ENCODE results near the gene COL9A2.
"Not testable (repeated sequence)": the region's sequence is repeated elsewhere in the genome, so short reads cannot be mapped to it uniquely, and the experiment has no call there.

Gene COL9A2

GRCh38 chr1:40316595-40317393 lies at the start of gene COL9A2:
COL9A2 (minus strand) TSS chr1:40317286; CDS start chr1:40317197, 89 bp downstream.
- DNase-seq (ENCODE audit: low read depth) = peak; percentile 50

DNA sequence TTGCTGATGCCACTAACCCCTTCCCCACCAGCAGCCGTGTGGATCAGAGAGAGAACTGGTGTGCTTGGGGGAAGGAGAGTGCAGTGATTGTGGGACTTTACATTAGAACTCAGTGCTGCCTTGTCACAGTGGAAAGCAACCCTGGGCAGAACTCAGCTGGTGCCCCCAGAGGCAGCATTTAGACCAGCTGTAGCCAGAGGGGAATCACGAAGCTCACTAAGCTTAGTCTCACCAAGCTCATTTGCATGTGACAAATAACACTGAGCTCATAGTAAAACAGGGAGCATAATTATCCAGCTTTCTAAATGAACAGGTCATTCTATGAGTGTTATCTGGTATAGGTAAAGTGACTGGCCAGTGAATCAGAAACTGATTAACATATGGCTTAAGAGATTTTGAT lies 46.6 kb upstream of the COL9A2 start:
- no peak for DNase-seq (ENCODE audit: low read depth)

GRCh38 chr1:40362699-40363098 lies 45.6 kb upstream of the COL9A2 start:
- DNase-seq (ENCODE audit: low read depth) = no peak

DNA sequence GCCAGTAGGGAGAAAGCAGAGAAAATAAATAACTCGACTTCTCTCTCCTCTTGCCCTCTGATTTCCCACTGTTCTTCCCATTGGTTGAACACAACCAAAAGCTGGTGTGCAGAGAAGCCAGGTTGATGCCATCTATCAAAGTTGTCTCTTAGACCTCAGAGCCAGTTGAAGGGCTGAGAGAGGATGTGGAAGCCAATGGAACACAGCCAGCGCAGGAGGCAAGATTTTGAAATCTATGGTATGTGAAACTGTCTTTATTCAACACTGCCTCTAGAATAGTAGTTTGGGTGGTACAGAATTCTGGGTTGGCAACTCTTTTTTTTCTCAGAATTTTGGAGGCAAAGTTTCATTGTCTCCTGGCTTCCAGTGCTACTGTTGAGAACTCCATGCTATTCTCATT lies 45.1 kb upstream of the COL9A2 start:
- DNase-seq (ENCODE audit: low read depth) = no peak

DNA sequence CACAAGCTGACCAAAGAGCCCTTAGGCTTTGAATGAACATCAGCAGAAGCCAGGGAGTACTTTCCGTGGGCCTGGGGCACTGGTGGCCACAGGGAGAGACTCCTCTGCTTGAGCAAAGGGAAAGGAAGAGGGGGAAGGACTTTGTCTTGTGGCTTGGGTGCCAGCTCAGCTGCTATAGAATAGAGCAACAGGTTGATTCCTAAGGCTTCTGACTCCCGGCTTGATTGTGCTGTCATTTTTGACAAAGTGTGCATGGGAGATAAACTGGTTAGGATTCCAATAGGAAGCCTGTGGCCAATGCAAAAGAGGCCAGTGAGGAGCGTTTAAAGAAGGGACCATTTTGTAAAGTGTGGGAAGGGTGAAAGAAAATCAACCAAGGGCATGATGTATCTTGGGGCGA lies 44.6 kb upstream of the COL9A2 start:
- DNase-seq (ENCODE audit: low read depth) = no peak

DNA sequence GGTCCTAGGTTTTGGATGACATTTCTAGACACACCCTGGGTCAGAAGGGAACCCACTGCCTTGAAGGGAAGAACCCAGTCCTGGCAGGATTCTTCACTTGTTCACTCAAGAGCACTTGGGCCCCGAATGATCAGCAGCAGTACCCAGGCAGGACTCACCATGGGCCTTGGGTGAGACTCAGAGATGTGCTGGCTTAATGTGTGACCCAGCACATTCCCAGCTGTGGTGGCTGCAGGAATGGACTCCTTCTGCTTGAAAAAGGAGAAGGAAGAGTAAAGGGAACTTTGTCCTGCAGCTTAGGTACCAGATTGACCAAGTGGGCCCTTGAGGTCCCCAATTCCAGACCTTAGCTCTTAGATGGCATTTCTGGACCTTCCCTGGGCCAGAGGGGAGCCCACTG lies 44.1 kb upstream of the COL9A2 start:
- no peak for DNase-seq (ENCODE audit: low read depth)

GRCh38 chr1:40360631-40361030 lies 43.5 kb upstream of the COL9A2 start:
- DNase-seq (ENCODE audit: low read depth) = no peak

DNA sequence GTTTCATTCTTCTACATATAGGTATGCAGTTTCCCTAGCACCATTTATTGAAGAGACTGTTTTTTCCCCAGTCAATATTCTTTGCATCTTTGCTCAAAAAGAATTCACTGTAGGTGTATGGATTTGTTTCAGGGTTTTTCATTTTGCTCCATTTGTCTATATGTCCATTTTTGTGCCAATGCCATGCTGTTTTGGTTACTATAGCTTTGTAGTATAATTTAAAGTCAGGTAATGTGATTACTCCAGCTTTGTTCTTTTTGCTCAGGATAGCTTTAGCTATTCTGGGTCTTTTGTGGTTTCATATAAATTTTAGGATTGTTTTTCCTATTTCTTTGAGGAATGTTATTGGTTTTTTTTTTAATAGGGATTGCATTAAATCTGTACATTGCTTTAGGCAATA lies 40.5 kb upstream of the COL9A2 start:
- no peak for DNase-seq (ENCODE audit: low read depth)

DNA sequence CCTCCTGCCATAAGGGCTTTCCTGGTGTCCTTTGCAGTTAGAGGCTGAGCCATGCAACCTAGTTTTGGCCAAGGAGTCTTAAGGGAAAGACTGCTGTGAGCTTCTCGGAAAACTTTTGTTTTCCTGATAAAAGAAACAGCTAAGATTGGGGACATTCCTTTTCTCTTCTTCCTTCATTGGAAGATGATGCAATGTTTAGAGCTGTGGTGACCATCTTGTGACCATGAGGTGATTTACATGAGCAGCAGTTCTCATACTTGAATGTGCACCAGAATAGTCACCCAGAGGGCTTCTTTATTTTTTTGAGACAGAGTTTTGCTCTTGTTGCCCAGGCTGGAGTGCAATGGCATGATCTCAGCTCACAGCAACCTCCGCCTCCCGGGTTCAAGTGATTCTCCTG lies 36.0 kb upstream of the COL9A2 start:
- DNase-seq (ENCODE audit: low read depth) = no peak

- DNase-seq (ENCODE audit: low read depth) = no peak
Observed at GRCh38 chr1:40352126-40352525, 35.0 kb upstream of the COL9A2 start.

DNA sequence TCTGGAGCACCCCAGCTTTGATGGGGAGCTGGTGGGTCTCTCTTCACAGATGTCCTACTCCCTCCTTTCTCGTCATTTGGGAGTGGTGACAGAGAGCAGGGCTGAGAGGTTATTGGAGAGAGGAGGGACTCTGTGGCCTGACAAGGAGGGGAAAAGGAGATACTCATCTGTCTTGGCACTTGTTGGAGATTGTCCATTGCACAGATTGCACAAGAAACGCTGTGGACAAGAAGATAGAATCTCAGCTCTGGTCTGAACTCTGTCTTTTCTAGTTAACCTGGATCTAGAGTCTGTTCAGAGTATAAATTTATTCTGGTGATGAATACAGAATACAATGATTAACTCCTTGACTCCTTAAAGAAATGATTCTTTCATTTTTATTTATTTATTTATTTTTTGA lies 34.0 kb upstream of the COL9A2 start:
- DNase-seq (ENCODE audit: low read depth) = no peak

DNA sequence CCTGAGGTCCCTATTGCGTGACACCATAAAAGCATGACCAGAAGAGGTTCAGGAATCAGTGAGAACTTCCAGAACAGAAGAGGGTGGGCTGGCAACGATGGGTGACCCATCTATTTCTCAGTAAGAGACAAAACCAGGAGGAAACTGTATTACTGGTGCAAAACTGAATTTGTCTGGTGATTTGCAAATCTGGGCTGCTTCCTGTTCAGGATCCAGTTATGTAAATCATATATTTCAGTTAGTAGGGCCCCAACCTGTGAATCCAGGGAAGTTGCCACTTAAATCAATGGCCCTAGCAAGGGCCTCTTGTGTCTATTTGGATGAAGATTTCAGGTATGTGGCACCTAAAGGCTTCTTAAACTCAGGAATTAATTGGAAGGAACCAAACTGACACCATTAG lies 33.3 kb upstream of the COL9A2 start:
- no peak for DNase-seq (ENCODE audit: low read depth)

GRCh38 chr1:40344597-40344996 lies 27.5 kb upstream of the COL9A2 start:
- DNase-seq (ENCODE audit: low read depth) = no peak

DNA sequence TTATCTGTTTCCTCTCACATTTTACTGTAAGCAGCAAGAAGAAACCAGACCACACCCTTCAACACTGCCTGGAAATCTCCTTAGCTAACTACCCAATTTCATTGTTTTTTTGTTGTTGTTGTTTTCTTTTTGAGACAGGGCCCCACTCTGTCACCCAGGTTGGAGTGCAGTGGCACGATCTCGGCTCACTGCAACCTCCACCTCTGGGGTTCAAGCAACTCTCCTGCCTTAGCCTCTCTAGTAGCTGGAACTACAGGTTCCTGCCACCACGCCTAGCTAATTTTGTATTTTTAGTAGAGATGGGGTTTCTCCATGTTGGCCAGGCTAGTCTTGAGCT lies 25.3 kb upstream of the COL9A2 start:
- not testable (repeated sequence) for DNase-seq (ENCODE audit: low read depth)

DNA sequence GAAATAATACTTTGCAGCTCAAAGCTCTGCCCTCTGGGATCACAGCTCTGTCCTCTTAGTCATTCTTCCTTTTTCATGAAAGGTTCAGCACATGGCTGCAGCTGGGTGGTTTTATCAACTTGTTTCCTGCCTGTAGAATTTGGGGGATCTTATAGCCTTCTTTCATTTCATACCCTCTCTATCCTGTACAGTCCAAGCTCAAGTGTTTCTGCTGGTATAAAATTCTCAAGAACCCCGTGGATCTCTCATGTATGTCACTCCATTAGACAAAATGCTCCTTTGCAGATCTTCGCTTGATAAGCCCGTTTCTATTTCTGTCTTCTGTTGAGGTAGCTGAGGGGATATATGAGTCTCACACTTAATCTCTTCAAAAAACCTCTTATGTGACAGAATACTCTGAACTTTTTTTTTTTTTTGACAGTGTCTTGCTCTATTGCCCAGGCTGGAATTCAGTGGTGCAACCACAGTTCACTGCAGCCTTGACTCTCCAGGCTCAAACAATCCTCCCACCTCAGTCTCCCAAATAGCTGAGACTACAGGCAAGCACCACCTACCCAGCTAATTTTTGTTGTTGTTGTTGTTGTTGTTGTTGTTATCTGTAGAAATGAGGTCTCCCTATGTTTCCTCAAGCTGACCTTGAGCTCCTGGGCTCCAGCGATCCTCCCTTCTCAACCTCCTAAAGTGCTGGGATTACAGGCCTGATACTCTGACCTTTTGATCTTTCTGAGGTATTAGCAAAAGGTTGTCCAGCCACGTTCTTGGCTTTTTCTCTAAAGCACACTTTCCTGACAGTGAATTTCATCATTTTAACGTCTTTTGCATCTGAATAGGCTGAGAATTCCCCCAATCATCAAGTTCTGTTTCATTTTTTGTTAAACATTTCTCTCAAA lies 24.6 kb upstream of the COL9A2 start:
- no peak for DNase-seq (ENCODE audit: low read depth)

DNA sequence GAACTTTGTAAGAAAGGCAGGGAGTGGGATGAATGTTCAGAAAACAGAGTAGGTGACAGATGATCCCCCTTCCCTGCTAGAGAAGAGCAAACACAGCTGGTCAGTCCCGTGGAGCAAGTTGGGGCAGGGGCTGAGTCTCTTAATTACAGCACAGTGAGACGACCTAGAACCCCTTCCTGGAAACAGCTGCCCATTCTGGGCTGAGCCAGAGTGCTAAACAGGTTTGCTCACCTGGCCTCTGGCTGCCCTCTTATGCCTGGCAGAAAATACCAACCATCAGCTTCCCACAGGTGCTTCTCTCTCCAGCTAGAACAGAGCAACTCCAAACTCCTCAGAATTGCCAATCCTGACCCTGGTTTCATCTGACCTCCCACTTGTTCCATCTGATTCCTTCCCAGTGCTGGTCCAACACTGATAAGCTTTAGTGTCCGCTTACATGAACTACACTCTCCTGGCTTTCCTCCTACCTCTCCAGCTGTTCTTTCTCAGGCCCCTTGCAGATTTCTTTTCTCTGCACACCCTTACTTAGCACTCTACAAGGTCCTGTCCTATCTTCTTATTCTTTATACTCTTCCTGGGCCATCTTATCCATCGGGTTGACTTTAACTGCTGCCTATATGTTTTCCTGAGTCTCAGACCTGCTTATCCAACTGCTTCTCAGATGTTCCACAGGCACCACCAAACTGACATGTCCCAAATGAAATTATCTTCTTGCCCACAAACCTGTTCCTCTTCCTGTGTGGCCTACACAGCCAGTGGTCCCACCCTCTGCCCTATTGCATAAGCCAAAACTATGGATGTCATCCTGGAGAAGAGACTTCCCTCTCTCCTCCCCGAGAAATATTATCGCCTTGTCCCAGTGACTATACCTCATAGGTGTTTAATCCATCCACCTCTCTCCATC lies 22.6 kb upstream of the COL9A2 start:
- no peak for DNase-seq (ENCODE audit: low read depth)

GRCh38 chr1:40338745-40339419 lies 21.8 kb upstream of the COL9A2 start:
- peak; percentile 77 for DNase-seq (ENCODE audit: low read depth)

- no peak for DNase-seq (ENCODE audit: low read depth)
Observed at GRCh38 chr1:40337443-40337842, 20.4 kb upstream of the COL9A2 start.

DNA sequence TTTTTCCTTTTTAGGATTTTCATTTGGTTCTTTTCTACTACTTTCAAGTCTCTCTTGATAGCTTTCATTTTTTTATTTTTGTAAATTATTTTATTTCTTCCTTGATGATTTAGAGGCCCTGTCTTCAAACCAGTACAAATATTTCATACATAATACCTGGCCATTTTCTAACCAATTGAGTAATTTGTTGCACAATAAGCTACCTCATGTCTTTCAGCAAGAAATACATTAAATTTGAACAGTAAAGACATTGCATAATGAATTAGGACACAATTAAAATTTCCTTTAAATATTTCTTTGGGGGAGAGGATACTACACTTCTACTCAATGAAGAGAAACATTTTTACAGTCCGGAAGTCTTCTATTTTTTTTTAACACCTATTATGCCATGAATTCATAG lies 15.6 kb upstream of the COL9A2 start:
- DNase-seq (ENCODE audit: low read depth) = no peak

DNA sequence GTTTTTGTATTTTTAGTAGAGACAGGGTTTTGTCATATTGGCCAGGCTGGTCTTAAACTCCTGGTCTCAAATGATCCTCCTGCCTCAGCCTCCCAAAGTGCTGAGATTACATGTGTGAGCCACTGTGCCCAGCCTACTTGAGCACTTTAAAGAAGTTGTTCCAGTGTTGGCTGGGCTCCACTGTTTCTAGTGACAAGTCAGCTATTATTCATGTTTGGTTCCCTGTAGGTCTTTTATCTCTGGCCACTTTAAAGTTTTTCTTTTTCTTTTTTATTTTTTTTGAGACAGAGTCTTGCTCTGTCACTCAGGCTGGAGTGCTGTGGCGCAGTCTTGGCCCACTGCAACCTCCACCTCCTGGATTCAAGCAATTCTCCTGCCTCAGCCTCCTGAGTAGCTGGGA lies 14.3 kb upstream of the COL9A2 start:
- DNase-seq (ENCODE audit: low read depth) = not testable (repeated sequence)

GRCh38 chr1:40318970-40319621 lies 2.0 kb upstream of the COL9A2 start:
- DNase-seq (ENCODE audit: low read depth) = no peak
